HG03457 (cell line): ENCODE measurements around the gene PACSIN1.
"Not testable (repeated sequence)": the region's sequence is repeated elsewhere in the genome, so short reads cannot be mapped to it uniquely, and the experiment has no call there.

Experiments
- ATAC-seq: cut with Tn5 transposase; IDR thresholded peaks from one replicate; pipeline ENCODE4 v1.9.1; 2021; ENCODE audit warnings: moderate number of reproducible peaks; ENCODE audit not compliant: unreplicated experiment

The PACSIN1 gene

GRCh38 chr6:34457742-34458735, 7.8 kb upstream of the PACSIN1 start:
- no peak for ATAC-seq

- no peak for ATAC-seq
Measured at GRCh38 chr6:34459899-34460593, 5.8 kb upstream of the PACSIN1 start.

GRCh38 chr6:34460796-34461507, 4.9 kb upstream of the PACSIN1 start:
- ATAC-seq: no peak

GRCh38 chr6:34462010-34462409, 3.9 kb upstream of the PACSIN1 start:
- no peak for ATAC-seq

- no peak for ATAC-seq
Measured at GRCh38 chr6:34462551-34462971, 3.3 kb upstream of the PACSIN1 start.

GRCh38 chr6:34463299-34463698, 2.6 kb upstream of the PACSIN1 start:
- ATAC-seq: no peak

GRCh38 chr6:34463849-34464248, 2.0 kb upstream of the PACSIN1 start:
- ATAC-seq: no peak

- no peak for ATAC-seq
Measured at GRCh38 chr6:34466242-34467185, 638 bp downstream of the PACSIN1 start.

GRCh38 chr6:34468378-34468892, 2.6 kb downstream of the PACSIN1 start:
- ATAC-seq: no peak

- no peak for ATAC-seq
Measured at GRCh38 chr6:34469499-34469898, 3.6 kb downstream of the PACSIN1 start.

- ATAC-seq: no peak
Measured at GRCh38 chr6:34472425-34472824, 6.5 kb downstream of the PACSIN1 start.

- ATAC-seq: no peak
Measured at GRCh38 chr6:34473967-34474366, 8.1 kb downstream of the PACSIN1 start.

GRCh38 chr6:34474754-34475153, 8.9 kb downstream of the PACSIN1 start:
- ATAC-seq: no peak

GRCh38 chr6:34475238-34475682, 9.4 kb downstream of the PACSIN1 start:
- ATAC-seq: no peak

GRCh38 chr6:34475767-34476328, 10.0 kb downstream of the PACSIN1 start:
- ATAC-seq: no peak

GRCh38 chr6:34476447-34476846, 10.6 kb downstream of the PACSIN1 start:
- no peak for ATAC-seq

GRCh38 chr6:34476921-34477320, 11.0 kb downstream of the PACSIN1 start:
- ATAC-seq: no peak

- ATAC-seq: no peak
Measured at GRCh38 chr6:34478796-34479195, 12.9 kb downstream of the PACSIN1 start.

- not testable (repeated sequence) for ATAC-seq
Measured at GRCh38 chr6:34483781-34484180, 17.9 kb downstream of the PACSIN1 start.

- no peak for ATAC-seq
Measured at GRCh38 chr6:34484391-34484790, 18.5 kb downstream of the PACSIN1 start.
